ENCODE results near the gene ARIH2. TPM values are rescaled to one million over a fixed set of nuclear protein-coding genes. Genes with fewer than 3 reads are reported as not detected.

ARIH2 gene
- total and polyA plus RNA-seq, 9 of the 15 experiments (the other 6 are each of a cell fraction or from before 2014, with no cell fraction given): 27.0 to 120 (median 108) TPM

- TF ChIP-seq, protein P1, sequence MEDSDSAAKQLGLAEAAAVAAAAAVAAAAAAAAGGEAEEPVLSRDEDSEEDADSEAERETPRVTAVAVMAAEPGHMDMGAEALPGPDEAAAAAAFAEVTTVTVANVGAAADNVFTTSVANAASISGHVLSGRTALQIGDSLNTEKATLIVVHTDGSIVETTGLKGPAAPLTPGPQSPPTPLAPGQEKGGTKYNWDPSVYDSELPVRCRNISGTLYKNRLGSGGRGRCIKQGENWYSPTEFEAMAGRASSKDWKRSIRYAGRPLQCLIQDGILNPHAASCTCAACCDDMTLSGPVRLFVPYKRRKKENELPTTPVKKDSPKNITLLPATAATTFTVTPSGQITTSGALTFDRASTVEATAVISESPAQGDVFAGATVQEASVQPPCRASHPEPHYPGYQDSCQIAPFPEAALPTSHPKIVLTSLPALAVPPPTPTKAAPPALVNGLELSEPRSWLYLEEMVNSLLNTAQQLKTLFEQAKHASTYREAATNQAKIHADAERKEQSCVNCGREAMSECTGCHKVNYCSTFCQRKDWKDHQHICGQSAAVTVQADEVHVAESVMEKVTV (CRISPR knock-in tag; IDR thresholded peaks at IDR 0.05): no peak
- TF ChIP-seq SMARCA4 (IDR thresholded peaks at IDR 0.05): peak; percentile 86
- TF ChIP-seq XRCC4 (IDR thresholded peaks at IDR 0.05; ENCODE audit: extremely low read depth, insufficient read depth, insufficient read length): no peak
- peak in 1 of 2 experiments; percentile 21; a peak in 1 of 4 replicates for TF ChIP-seq RAD21 (CRISPR knock-in tag; conservative IDR thresholded peaks at IDR 0.05 in 1 of 2, IDR thresholded peaks at IDR 0.05 in 1 of 2)
- TF ChIP-seq LCOR (CRISPR knock-in tag; IDR thresholded peaks at IDR 0.05): 0 out of 2 replicates have a peak, but pooled peaks have one; percentile 52
- TF ChIP-seq SMARCE1 (IDR thresholded peaks at IDR 0.05): peak; percentile 90; the same call in 1 of the 2 replicates
- no peak for TF ChIP-seq E2F3 (CRISPR knock-in tag; IDR thresholded peaks at IDR 0.05)
- TF ChIP-seq JUND (IDR thresholded peaks at IDR 0.05; ENCODE audit: borderline replicate concordance, low read depth, low read length): peak; percentile 98
- peak; percentile 92; the same call in 1 of the 3 replicates for TF ChIP-seq JUND (tag; IDR thresholded peaks at IDR 0.05; ENCODE audit: borderline replicate concordance, low read depth, low read length)
- peak; percentile 32 to 52; a peak in 1 of 4 replicates for TF ChIP-seq UBTF (IDR thresholded peaks at IDR 0.05; ENCODE audit: borderline replicate concordance in 1 of 2, low read depth in 2 of 2, low read length in 2 of 2)
- TF ChIP-seq ZNF24 (IDR thresholded peaks at IDR 0.05): no peak
- peak; percentile 40; the same call in 1 of the 2 replicates for TF ChIP-seq REST (IDR thresholded peaks at IDR 0.05; ENCODE audit: borderline replicate concordance)
- TF ChIP-seq REST (CRISPR knock-in tag; IDR thresholded peaks at IDR 0.05; ENCODE audit: low read depth): no peak
- peak; percentile 92 for TF ChIP-seq CREM (IDR thresholded peaks at IDR 0.05; ENCODE audit: low read depth)
These were observed 71.4 kb downstream of the ARIH2 start, which contains the start of gene P4HTM (continued) for GRCh38 chr3:48989796-48990635.
